Astrocyte (in vitro differentiated cells and primary cell): ENCODE results near the gene FAM78B. TPM values are rescaled to one million over a fixed set of nuclear protein-coding genes. Genes with fewer than 3 reads are reported as not detected.

Experiments used
- DNase-seq: peaks from one replicate; pipeline ENCODE4 v3.0.0-alpha.2; 2010; ENCODE audit warnings: low read depth
- FAIRE-seq: peaks from 2 replicates; lab custom pipeline; 2011; peaks lifted over from hg19 to GRCh38; lab: Jason Lieb, UNC
- H2AFZ ChIP-seq: 2 replicates; pipeline ENCODE4 v1.6.0; 2012; ENCODE audit warnings: low read depth, low read length, inconsistent platforms
- H3K27ac ChIP-seq: 2 replicates; pipeline ENCODE4 v1.5.1; 2011; ENCODE audit warnings: low read depth, low read length, inconsistent platforms
- H3K27me3 ChIP-seq: 2 replicates; pipeline ENCODE4 v1.6.0; 2011; ENCODE audit warnings: low read length, inconsistent platforms; ENCODE audit not compliant: insufficient read depth
- H3K36me3 ChIP-seq: 2 replicates; pipeline ENCODE4 v1.5.1; 2011; ENCODE audit warnings: low read length, inconsistent platforms; ENCODE audit not compliant: insufficient read depth
- H3K4me1 ChIP-seq: 2 replicates; pipeline ENCODE4 v1.5.1; 2011; ENCODE audit warnings: low read length, inconsistent platforms; ENCODE audit not compliant: insufficient read depth
- H3K4me2 ChIP-seq: 2 replicates; pipeline ENCODE4 v1.6.0; 2012; ENCODE audit warnings: low read length, inconsistent platforms
- H3K4me3 ChIP-seq: 2 replicates; pipeline ENCODE4 v1.5.1; 2011; ENCODE audit warnings: low read depth, mild to moderate bottlenecking, low read length, inconsistent platforms; ENCODE audit not compliant: insufficient read depth
- H3K79me2 ChIP-seq: 2 replicates; pipeline ENCODE4 v1.6.0; 2012; ENCODE audit warnings: mild to moderate bottlenecking, low read length, inconsistent platforms; ENCODE audit not compliant: insufficient read depth
- H3K9ac ChIP-seq: 2 replicates; pipeline ENCODE4 v1.6.0; 2012; ENCODE audit warnings: mild to moderate bottlenecking, low read length, inconsistent platforms
- H3K9me3 ChIP-seq: 2 replicates; pipeline ENCODE4 v1.5.1; 2012; ENCODE audit warnings: low read depth, mild to moderate bottlenecking, low read length, inconsistent platforms; ENCODE audit not compliant: insufficient read depth
- H4K20me1 ChIP-seq: 2 replicates; pipeline ENCODE4 v1.6.0; 2012; ENCODE audit warnings: low read length, inconsistent platforms; ENCODE audit not compliant: insufficient read depth
- H3K27ac Mint-ChIP-seq: one replicate; pipeline ENCODE4 v1.8.0; 2021; ENCODE audit warnings: mild to moderate bottlenecking, mixed read lengths; ENCODE audit not compliant: unreplicated experiment
- H3K27me3 Mint-ChIP-seq: one replicate; pipeline ENCODE4 v1.8.0; 2021; ENCODE audit warnings: low read depth, mixed read lengths; ENCODE audit not compliant: unreplicated experiment
- H3K36me3 Mint-ChIP-seq: one replicate; pipeline ENCODE4 v1.8.0; 2021; ENCODE audit warnings: low read depth, mixed read lengths; ENCODE audit not compliant: unreplicated experiment
- H3K4me1 Mint-ChIP-seq: one replicate; pipeline ENCODE4 v1.8.0; 2021; ENCODE audit warnings: low read depth, mixed read lengths; ENCODE audit not compliant: unreplicated experiment
- H3K4me3 Mint-ChIP-seq: one replicate; pipeline ENCODE4 v1.8.0; 2021; ENCODE audit warnings: mild to moderate bottlenecking, moderate library complexity, mixed read lengths; ENCODE audit not compliant: unreplicated experiment
- H3K9me3 Mint-ChIP-seq: one replicate; pipeline ENCODE4 v1.8.0; 2021; ENCODE audit warnings: mild to moderate bottlenecking, mixed read lengths; ENCODE audit not compliant: unreplicated experiment
- CTCF ChIP-seq: IDR thresholded peaks from 2 replicates; pipeline ENCODE4 v1.5.1; 2011; ENCODE audit warnings: low read depth, mild to moderate bottlenecking, inconsistent platforms, low read length, moderate library complexity; ENCODE audit not compliant: insufficient read depth
- EZH2 ChIP-seq: IDR thresholded peaks from 2 replicates; pipeline ENCODE4 v1.6.1; 2012; ENCODE audit warnings: mild to moderate bottlenecking, low read length, inconsistent platforms; ENCODE audit not compliant: insufficient read depth
- total RNA-seq: library from RNA; stranded (reverse); gene quantifications from 2 replicates; pipeline ENCODE4 v1.2.1, GENCODE V29; 2021

The FAM78B gene
- total RNA-seq, 1 donor from 2014 or later, result 0.20 TPM

DNA sequence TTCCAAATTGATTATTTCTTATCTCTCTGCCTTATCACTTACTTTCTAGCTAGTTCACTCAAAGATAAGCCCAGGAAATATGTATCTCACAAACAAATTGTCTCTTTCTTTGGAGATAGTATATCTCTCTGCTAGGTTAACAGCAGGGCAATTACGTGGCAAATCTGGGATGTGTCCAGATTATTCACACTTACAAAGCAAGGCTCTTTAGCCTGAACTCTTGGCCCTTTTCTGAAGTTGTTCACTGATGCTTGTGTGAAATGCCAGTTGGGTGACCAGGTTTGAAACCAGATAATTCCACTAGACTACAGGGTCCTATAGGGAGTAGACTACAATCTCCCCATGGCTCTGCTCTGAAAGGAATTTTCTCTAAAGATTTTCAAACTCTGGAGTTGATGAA, 30.8 kb upstream of the FAM78B start:
- H3K27me3 Mint-ChIP-seq, result peaks cover 7% of the 10 kb centered on the region
- no peak overlapping the region for H2AFZ ChIP-seq
- DNase-seq (peak; percentile 81), FAIRE-seq (no peak)
- no peaks in the 10 kb centered on the region for H3K36me3 Mint-ChIP-seq
- TF ChIP-seq CTCF (no peak), EZH2 (no peak)
- no peaks in the 10 kb centered on the region for H3K9me3 Mint-ChIP-seq
- H3K9ac ChIP-seq, result no peak overlapping the region
- no peaks in the 10 kb centered on the region for H3K4me1 ChIP-seq
- H3K4me1 Mint-ChIP-seq, result no peaks in the 10 kb centered on the region
- H3K27ac ChIP-seq, result no peak overlapping the region
- H3K4me3 ChIP-seq, result no peak overlapping the region
- H4K20me1 ChIP-seq, result no peaks in the 10 kb centered on the region
- no peaks in the 10 kb centered on the region for H3K9me3 ChIP-seq
- H3K4me3 Mint-ChIP-seq, result no peak overlapping the region
- H3K27ac Mint-ChIP-seq, result no peak overlapping the region
- no peak overlapping the region for H3K4me2 ChIP-seq
- H3K36me3 ChIP-seq, result no peaks in the 10 kb centered on the region
- H3K79me2 ChIP-seq, result no peaks in the 10 kb centered on the region
- H3K27me3 ChIP-seq, result no peaks in the 10 kb centered on the region

- Mint-ChIP-seq H3K27ac (no peak overlapping the region), H3K36me3 (no peaks in the 10 kb centered on the region), H3K4me3 (no peak overlapping the region), H3K27me3 (peaks cover 7% of the 10 kb centered on the region), H3K4me1 (no peaks in the 10 kb centered on the region), H3K9me3 (no peaks in the 10 kb centered on the region)
- no peak overlapping the region for H3K4me2 ChIP-seq
- no peak overlapping the region for H3K9ac ChIP-seq
- H2AFZ ChIP-seq, result no peak overlapping the region
- FAIRE-seq, result no peak
- TF ChIP-seq EZH2 (no peak), CTCF (no peak)
- no peaks in the 10 kb centered on the region for H3K27me3 ChIP-seq
- no peaks in the 10 kb centered on the region for H3K4me1 ChIP-seq
- no peaks in the 10 kb centered on the region for H3K79me2 ChIP-seq
- H3K9me3 ChIP-seq, result no peaks in the 10 kb centered on the region
- H3K36me3 ChIP-seq, result no peaks in the 10 kb centered on the region
- H4K20me1 ChIP-seq, result no peaks in the 10 kb centered on the region
- H3K4me3 ChIP-seq, result no peak overlapping the region
- H3K27ac ChIP-seq, result no peak overlapping the region
- peak; percentile 82 for DNase-seq
These were observed 30.3 kb upstream of the FAM78B start for GRCh38 chr1:166197141-166197540.

DNA sequence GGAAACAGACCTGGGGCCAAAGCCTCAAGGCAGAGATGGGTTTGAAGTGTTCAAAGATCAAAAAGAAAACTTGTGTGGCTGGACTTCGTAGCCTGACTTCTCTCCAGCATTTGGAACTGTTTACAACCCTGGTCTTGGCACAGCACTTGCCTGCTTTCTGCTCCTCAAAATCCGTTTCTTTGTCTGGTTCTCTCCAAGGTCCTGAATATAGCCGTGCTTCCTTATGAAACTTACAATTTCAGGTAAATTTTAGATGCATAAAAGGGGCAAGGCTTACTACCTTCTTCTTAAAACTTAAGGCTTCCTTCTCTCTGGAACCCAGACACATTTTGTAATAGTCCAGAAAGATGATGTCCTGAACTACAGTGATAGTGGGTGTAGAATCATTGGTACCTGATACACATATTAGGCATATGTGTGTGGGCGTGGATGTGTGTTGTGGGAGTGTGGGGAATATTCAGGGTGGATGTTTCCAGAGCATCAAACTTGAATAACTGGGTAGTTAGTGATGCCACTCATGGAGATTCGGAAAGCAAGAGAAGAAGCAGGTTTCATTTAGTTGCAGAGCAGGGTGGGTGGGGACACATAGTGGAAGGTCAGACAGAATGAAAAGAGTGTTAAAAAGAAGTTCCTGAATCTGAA, 26.4 kb upstream of the FAM78B start:
- Histone ChIP-seq H3K4me3 (no peak overlapping the region), H3K9ac (no peak overlapping the region), H3K79me2 (no peaks in the 10 kb centered on the region), H3K9me3 (no peaks in the 10 kb centered on the region), H3K4me1 (no peaks in the 10 kb centered on the region), H3K27me3 (no peaks in the 10 kb centered on the region), H3K4me2 (no peak overlapping the region), H4K20me1 (no peaks in the 10 kb centered on the region), H2AFZ (no peak overlapping the region), H3K27ac (no peak overlapping the region), H3K36me3 (no peaks in the 10 kb centered on the region)
- no peaks in the 10 kb centered on the region for H3K36me3 Mint-ChIP-seq
- DNase-seq (no peak), FAIRE-seq (no peak)
- H3K4me1 Mint-ChIP-seq, result peaks cover 13% of the 10 kb centered on the region
- H3K4me3 Mint-ChIP-seq, result no peak overlapping the region
- H3K9me3 Mint-ChIP-seq, result no peaks in the 10 kb centered on the region
- H3K27me3 Mint-ChIP-seq, result peaks cover 7% of the 10 kb centered on the region
- TF ChIP-seq EZH2 (no peak), CTCF (no peak)
- H3K27ac Mint-ChIP-seq, result no peak overlapping the region
